Activated T-cell treated with anti-CD3 and anti-CD28 coated beads for 24 hours (primary cell): ENCODE results near the gene HSPA12B.

ENCODE experiments used
- DNase-seq: peaks from one replicate; pipeline ENCODE4 v3.0.0-alpha.2; 2020; ENCODE audit warnings: low read depth

The HSPA12B gene

GRCh38 chr20:3767110-3767426 is 34.6 kb downstream of the HSPA12B start:
- DNase-seq, result no peak

GRCh38 chr20:3767427-3768341 is 35.2 kb downstream of the HSPA12B start, which contains the start of gene ADISSP:
Gene ADISSP, minus strand, starts transcription at chr20:3767753. Its CDS starts 7,653 bp downstream, at chr20:3760100.
- DNase-seq, result peak; percentile 95

GRCh38 chr20:3768342-3769130 is 36.1 kb downstream of the HSPA12B start:
- peak; percentile 73 for DNase-seq

- DNase-seq, result no peak
Measured at GRCh38 chr20:3771552-3772058, 39.1 kb downstream of the HSPA12B start.

GRCh38 chr20:3775457-3776108 is 43.1 kb downstream of the HSPA12B start:
- no peak for DNase-seq

GRCh38 chr20:3777381-3777715 is 44.9 kb downstream of the HSPA12B start:
- DNase-seq, result no peak

GRCh38 chr20:3777716-3778629 is 45.5 kb downstream of the HSPA12B start:
- no peak for DNase-seq

GRCh38 chr20:3778976-3779375 is 46.5 kb downstream of the HSPA12B start:
- DNase-seq, result no peak

GRCh38 chr20:3781153-3781910 is 48.8 kb downstream of the HSPA12B start, which contains the start of gene SPEF1:
Gene SPEF1, minus strand, starts transcription at chr20:3781448. Its CDS starts 161 bp downstream, at chr20:3781287.
- no peak for DNase-seq

- no peak for DNase-seq
Measured at GRCh38 chr20:3782597-3782996, 50.1 kb downstream of the HSPA12B start.

GRCh38 chr20:3783068-3783489 is 50.6 kb downstream of the HSPA12B start:
- DNase-seq, result no peak

GRCh38 chr20:3783511-3784195 is 51.2 kb downstream of the HSPA12B start:
- DNase-seq, result no peak

- DNase-seq, result no peak
Measured at GRCh38 chr20:3784216-3784853, 51.9 kb downstream of the HSPA12B start.

GRCh38 chr20:3784863-3785239 is 52.4 kb downstream of the HSPA12B start:
- DNase-seq, result no peak

GRCh38 chr20:3785240-3786125 is 53.0 kb downstream of the HSPA12B start:
- no peak for DNase-seq

GRCh38 chr20:3786126-3786484 is 53.6 kb downstream of the HSPA12B start:
- DNase-seq, result no peak

GRCh38 chr20:3786665-3787323 is 54.3 kb downstream of the HSPA12B start, which contains the start of gene CENPB:
Gene CENPB, minus strand, starts transcription at chr20:3786740. Its CDS starts 257 bp downstream, at chr20:3786483.
- DNase-seq, result peak; percentile 87
